Measurements from ENCODE around the gene ITPR1. TPM values are rescaled to one million over a fixed set of nuclear protein-coding genes. Genes with fewer than 3 reads are reported as not detected.

Gene ITPR1
- total RNA-seq, 2 donors from 2014 or later, result 29.3 to 29.8 TPM

DNA sequence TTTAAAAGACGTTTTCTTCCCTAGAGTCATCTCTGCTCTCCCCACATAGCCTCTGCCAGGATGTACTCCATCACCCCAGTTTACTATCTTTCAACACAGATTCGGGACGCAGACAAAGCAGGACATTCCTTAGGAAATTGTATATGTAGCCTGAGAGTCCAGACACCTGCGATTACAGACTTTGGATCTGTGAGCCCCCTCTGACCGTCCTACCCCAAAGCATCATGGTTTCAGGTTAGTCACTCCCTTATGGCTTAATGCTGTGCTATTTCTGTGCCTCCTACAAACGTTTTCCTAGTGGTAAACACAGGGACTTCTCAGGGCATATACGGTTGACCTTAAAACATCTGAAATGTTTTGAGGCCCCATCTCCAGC, 252.1 kb downstream of the ITPR1 start:
- 72% methylated on average over 7 of the region's 7 CpGs for WGBS, 2 donors
- Histone ChIP-seq H3K27ac (no peak overlapping the region), H3K27me3 (no peaks in the 10 kb centered on the region)

DNA sequence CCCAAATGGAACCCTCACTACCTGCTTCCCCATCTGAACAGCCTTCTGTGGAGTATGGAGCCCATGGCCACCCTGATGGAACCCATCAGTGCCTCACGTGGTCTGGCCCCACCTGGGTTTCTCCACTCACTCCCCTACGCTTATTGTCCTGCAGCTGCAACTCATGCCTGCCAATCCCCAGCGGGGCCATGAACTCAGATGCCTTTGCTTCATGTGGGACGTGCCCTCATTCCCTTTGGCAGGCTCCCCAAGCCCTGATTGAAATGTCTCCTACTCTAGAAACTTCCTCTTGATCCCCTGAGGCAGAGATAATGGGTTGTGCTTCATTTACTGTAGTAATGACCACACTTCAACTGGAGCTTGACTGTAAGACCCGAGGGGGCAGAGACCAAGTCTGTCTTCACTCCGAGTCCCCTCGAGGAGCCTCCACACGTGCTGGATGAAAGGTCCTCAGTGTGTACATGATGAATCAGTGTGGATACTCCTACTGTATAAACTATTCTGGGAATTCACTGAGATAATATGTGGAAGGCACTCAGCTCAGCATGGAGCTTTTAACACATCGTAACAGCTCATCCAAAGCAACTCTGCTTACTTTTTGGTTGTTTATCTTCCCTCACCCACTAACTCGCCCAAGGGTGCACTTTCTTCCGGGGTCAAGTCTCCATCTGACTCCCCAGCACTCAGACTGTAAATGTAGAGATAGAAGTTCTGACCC, 253.3 kb downstream of the ITPR1 start:
- Histone ChIP-seq H3K4me3 (no peak overlapping the region), H3K4me1 (peaks cover 42% of the 10 kb centered on the region), H3K36me3 (replicated peaks in 1 of 2; ENCODE audit: insufficient read depth in 1 of 2, low read depth in 2 of 2) (no peaks in the 10 kb centered on the region), H3K27ac (no peak overlapping the region), H3K27me3 (no peaks in the 10 kb centered on the region), H3K9me3 (no peaks in the 10 kb centered on the region)
- intact Hi-C loops (cut with DNase I), result no loop called here
- ATAC-seq, result no peak
- TF ChIP-seq POLR2A (IDR thresholded peaks at IDR 0.05), result no peak
- TF ChIP-seq, protein P1, sequence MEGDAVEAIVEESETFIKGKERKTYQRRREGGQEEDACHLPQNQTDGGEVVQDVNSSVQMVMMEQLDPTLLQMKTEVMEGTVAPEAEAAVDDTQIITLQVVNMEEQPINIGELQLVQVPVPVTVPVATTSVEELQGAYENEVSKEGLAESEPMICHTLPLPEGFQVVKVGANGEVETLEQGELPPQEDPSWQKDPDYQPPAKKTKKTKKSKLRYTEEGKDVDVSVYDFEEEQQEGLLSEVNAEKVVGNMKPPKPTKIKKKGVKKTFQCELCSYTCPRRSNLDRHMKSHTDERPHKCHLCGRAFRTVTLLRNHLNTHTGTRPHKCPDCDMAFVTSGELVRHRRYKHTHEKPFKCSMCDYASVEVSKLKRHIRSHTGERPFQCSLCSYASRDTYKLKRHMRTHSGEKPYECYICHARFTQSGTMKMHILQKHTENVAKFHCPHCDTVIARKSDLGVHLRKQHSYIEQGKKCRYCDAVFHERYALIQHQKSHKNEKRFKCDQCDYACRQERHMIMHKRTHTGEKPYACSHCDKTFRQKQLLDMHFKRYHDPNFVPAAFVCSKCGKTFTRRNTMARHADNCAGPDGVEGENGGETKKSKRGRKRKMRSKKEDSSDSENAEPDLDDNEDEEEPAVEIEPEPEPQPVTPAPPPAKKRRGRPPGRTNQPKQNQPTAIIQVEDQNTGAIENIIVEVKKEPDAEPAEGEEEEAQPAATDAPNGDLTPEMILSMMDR (IDR thresholded peaks at IDR 0.05), result no peak
- WGBS, 2 donors, result 79 to 81% methylated on average over 11 of the region's 11 CpGs
- no peak for DNase-seq

More for the DNA sequence above, 252.1 kb downstream of the ITPR1 start:
- Histone ChIP-seq H3K36me3 (replicated peaks in 1 of 2; ENCODE audit: insufficient read depth in 1 of 2, low read depth in 2 of 2) (no peaks in the 10 kb centered on the region), H3K9me3 (no peaks in the 10 kb centered on the region), H3K4me3 (no peak overlapping the region), H3K4me1 (peaks cover 38% of the 10 kb centered on the region)
- no peak for ATAC-seq
- intact Hi-C loops (cut with DNase I), result no loop called here
- TF ChIP-seq, protein P1 (IDR thresholded peaks at IDR 0.05), result no peak
- no peak for TF ChIP-seq POLR2A (IDR thresholded peaks at IDR 0.05)
- DNase-seq, result no peak

DNA sequence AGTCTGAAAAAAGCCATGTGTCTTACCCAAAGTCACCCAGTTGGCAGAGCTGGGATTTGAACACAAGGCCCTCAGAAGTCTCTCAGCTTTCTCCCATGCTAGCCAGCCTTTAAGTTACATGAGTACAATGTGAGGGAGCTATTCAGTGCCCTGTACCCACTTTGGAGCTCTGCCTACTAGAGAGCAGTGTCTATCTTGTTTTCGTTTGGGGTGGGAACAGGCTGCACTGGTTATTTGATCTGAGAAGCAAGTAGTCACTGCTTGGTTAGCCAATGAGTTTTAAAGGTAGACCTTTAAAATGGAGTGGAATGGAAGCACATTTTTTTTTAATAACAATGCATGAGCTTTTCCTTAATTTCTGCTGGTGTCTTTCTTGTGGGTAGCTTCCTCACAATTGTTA, 255.0 kb downstream of the ITPR1 start:
- Histone ChIP-seq H3K27me3 (no peaks in the 10 kb centered on the region), H3K9me3 (no peaks in the 10 kb centered on the region), H3K4me3 (no peak overlapping the region), H3K27ac (no peak overlapping the region), H3K4me1 (peaks cover 42% of the 10 kb centered on the region), H3K36me3 (replicated peaks in 1 of 2; ENCODE audit: insufficient read depth in 1 of 2, low read depth in 2 of 2) (no peaks in the 10 kb centered on the region)
- WGBS, 2 donors, result 54 to 56% methylated on average over 1 of the region's 1 CpG
- no peak for TF ChIP-seq POLR2A (IDR thresholded peaks at IDR 0.05)
- TF ChIP-seq, protein P1 (IDR thresholded peaks at IDR 0.05), result no peak
- ATAC-seq, result no peak
- DNase-seq, result no peak
- intact Hi-C loops (cut with DNase I), result no loop called here

- Histone ChIP-seq H3K9me3 (no peaks in the 10 kb centered on the region), H3K4me3 (no peak overlapping the region), H3K27ac (peak overlapping the region in 1 of 4 donors; percentile 39), H3K36me3 (replicated peaks in 1 of 2; ENCODE audit: insufficient read depth in 1 of 2, low read depth in 2 of 2) (no peaks in the 10 kb centered on the region), H3K27me3 (no peaks in the 10 kb centered on the region), H3K4me1 (peaks cover 41% of the 10 kb centered on the region)
- DNase-seq, result no peak
- intact Hi-C loops (cut with DNase I), result no loop called here
- WGBS, 2 donors, result 80 to 84% methylated on average over 16 of the region's 16 CpGs
- no peak for ATAC-seq
- TF ChIP-seq POLR2A (IDR thresholded peaks at IDR 0.05), result no peak
- TF ChIP-seq, protein P1 (IDR thresholded peaks at IDR 0.05), result no peak
Observed at GRCh38 chr3:4748701-4749378, 255.7 kb downstream of the ITPR1 start.
